Upper lobe of left lung (tissue), 6 donors: ENCODE results near the gene TSSK6. TPM values are rescaled to one million over a fixed set of nuclear protein-coding genes. Genes with fewer than 3 reads are reported as not detected.

ENCODE experiments used
- ATAC-seq, 2 donors: fragments of 200-7000 bp; cut with Tn5 transposase; one replicate each; pipeline ENCODE4 v1.9.1; 2022; ENCODE audit warnings: mild to moderate bottlenecking in 2 of 2, moderate library complexity in 2 of 2; ENCODE audit not compliant: low FRiP score in 2 of 2
- DNase-seq, 2 donors: peaks; one replicate each; pipeline ENCODE4 v3.0.0-alpha.2; 2019 to 2020
- H3K27ac ChIP-seq, 4 donors: fragments of 200-600 bp; sonication (generic); one replicate each; pipeline ENCODE4 v1.5.1; 2016 to 2019
- H3K27me3 ChIP-seq, 4 donors: fragments of 200-600 bp; sonication (generic); one replicate each; pipeline ENCODE4 v1.5.1; 2017 to 2019
- H3K36me3 ChIP-seq, 4 donors: fragments of 200-600 bp; sonication (generic); one replicate each; pipeline ENCODE4 v1.5.1; 2016 to 2019
- H3K4me1 ChIP-seq, 4 donors: fragments of 200-600 bp; sonication (generic); one replicate each; pipeline ENCODE4 v1.5.1; 2018 to 2019
- H3K4me3 ChIP-seq, 4 donors: fragments of 200-600 bp; sonication (generic); one replicate each; pipeline ENCODE4 v1.5.1; 2017 to 2019; ENCODE audit warnings: mild to moderate bottlenecking in 2 of 4, moderate library complexity in 1 of 4
- H3K9me3 ChIP-seq, 4 donors: fragments of 200-600 bp; sonication (generic); one replicate each; pipeline ENCODE4 v1.5.1; 2018 to 2019
- CTCF ChIP-seq, 6 experiments: fragments of 450-650 bp in 4 of 6; fragments of 200-600 bp in 2 of 6; sonication (generic) in 2 of 6; IDR thresholded peaks; one replicate each; pipeline ENCODE4 v1.5.1; 2016 to 2019; ENCODE audit warnings: antibody characterized with exemption in 6 of 6
- EP300 ChIP-seq, 4 donors: sonication (generic); formaldehyde crosslinking; IDR thresholded peaks; one replicate each; pipeline ENCODE4 v1.5.1; 2017; ENCODE audit warnings: antibody characterized with exemption in 4 of 4, control low read depth in 2 of 4
- POLR2A ChIP-seq, 4 donors: fragments of 450-650 bp; IDR thresholded peaks; one replicate each; pipeline ENCODE4 v1.5.1; 2016 to 2017; ENCODE audit warnings: antibody characterized with exemption in 4 of 4, mild to moderate bottlenecking in 2 of 4
- POLR2AphosphoS5 ChIP-seq, 2 donors: sonication (generic); formaldehyde crosslinking; IDR thresholded peaks; one replicate each; pipeline ENCODE4 v1.5.1; 2017; ENCODE audit warnings: antibody characterized with exemption in 2 of 2
- WGBS, 2 donors: methylation state at CpG; one replicate each; pipeline ENCODE4 v1.1.5; 2017 to 2018; 5-methylcytosine and 5-hydroxymethylcytosine counted together
- total RNA-seq, 6 donors: library from RNA; depleted of rRNA in 4 of 6; stranded (reverse); fragments of >200 nt in 4 of 6; gene quantifications; one replicate each; pipeline versions ENCODE4 v1.1.0 to v1.2.1, GENCODE V29; 2016 to 2021
- donor health status: DM: no; HTN: no; CAD: no; lungs with moderate emphysema.
- donor health status: DM: no; HTN: yes; CAD: no; lungs with severe emphysema.

The TSSK6 gene
- total RNA-seq, 6 donors from 2014 or later = 1.7 to 7.3 (median 3.1) TPM

DNA sequence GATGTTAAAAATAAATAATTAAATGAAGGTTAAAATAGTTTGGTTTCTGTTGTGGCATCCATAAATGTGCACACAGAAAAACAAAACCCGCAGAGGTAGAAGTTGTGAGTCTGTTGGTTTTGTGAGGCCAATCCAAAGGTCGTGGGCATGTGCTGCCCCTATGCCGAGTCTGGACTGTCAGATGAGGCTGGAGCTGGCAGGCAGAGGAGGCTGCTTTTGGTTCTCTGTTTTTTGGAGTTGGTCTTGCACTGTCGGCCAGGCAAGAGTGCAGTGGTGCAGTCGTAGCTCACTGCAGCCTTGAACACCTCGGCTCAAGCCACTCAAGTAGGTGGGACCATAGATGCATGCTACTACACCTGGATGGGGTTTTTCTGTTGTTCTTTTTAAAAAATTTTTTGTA is 43.7 kb downstream of the TSSK6 start:
- peaks cover 26 to 52% (median 35%) of the 10 kb centered on the region in 4 donors for H3K4me1 ChIP-seq
- peaks cover 9 to 16% (median 11%) of the 10 kb centered on the region in 4 donors for H3K9me3 ChIP-seq
- ATAC-seq (no peak), DNase-seq (no peak)
- H3K27ac ChIP-seq = peak overlapping the region in 1 of 4 donors; percentile 22
- peaks cover 0 to 28% (median 10%) of the 10 kb centered on the region in 4 donors for H3K36me3 ChIP-seq
- TF ChIP-seq POLR2A (IDR thresholded peaks at IDR 0.05) (no peak), POLR2AphosphoS5 (IDR thresholded peaks at IDR 0.05) (no peak), EP300 (IDR thresholded peaks at IDR 0.05) (no peak), CTCF (IDR thresholded peaks at IDR 0.05) (no peak)
- H3K4me3 ChIP-seq = no peak overlapping the region
- 81 to 90% methylated on average over 6 of the region's 6 CpGs for WGBS, 2 donors
- no peaks in the 10 kb centered on the region for H3K27me3 ChIP-seq

- WGBS, 2 donors = 71 to 78% methylated on average over 3 of the region's 3 CpGs
- H3K27ac ChIP-seq = peak overlapping the region in 1 of 4 donors; percentile 37
- H3K27me3 ChIP-seq = no peaks in the 10 kb centered on the region
- peaks cover 7 to 39% (median 21%) of the 10 kb centered on the region in 4 donors for H3K36me3 ChIP-seq
- peaks cover 20 to 43% (median 27%) of the 10 kb centered on the region in 4 donors for H3K4me1 ChIP-seq
- TF ChIP-seq EP300 (IDR thresholded peaks at IDR 0.05) = no peak
- no peak for TF ChIP-seq POLR2A (IDR thresholded peaks at IDR 0.05)
- no peak for TF ChIP-seq CTCF (IDR thresholded peaks at IDR 0.05)
- no peak for TF ChIP-seq POLR2AphosphoS5 (IDR thresholded peaks at IDR 0.05)
- ATAC-seq (no peak), DNase-seq (no peak)
- H3K9me3 ChIP-seq = peaks cover 9 to 16% (median 11%) of the 10 kb centered on the region in 4 donors
- H3K4me3 ChIP-seq = no peak overlapping the region
Measured at GRCh38 chr19:19470579-19470978, 44.8 kb downstream of the TSSK6 start.

DNA sequence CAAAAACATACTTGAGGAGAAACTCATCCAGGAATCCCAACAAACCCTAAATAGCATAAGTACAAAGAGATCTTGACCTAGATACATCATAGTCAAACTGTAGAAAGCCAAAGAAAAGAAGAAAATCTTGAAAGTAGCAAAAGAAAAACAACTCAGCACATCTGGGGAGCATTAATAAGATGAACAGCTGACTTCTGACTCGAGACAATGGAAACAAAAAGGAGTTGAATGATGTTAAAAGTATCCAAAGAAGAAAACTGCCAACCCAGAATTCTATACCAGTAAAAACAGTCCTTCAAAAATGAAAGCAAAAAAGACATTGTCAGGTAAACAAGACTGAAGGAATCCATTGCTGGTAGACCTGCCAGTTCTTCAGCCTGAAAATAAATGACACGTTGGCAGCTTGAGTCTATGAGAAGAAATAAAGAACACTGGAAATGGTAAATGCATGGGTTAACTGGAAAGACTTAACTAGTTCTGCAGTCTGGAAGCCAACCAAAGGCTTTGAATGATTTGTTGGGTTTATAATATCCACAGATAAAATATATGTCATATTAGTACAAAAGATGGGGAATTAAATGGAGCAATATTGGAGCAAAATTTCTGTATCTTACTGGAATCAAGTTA is 46.8 kb downstream of the TSSK6 start:
- Histone ChIP-seq H3K27ac (no peak overlapping the region), H3K9me3 (peaks cover 9 to 16% (median 11%) of the 10 kb centered on the region in 4 donors), H3K36me3 (peaks cover 7 to 36% (median 20%) of the 10 kb centered on the region in 4 donors), H3K4me1 (peaks cover 19 to 42% (median 27%) of the 10 kb centered on the region in 4 donors), H3K27me3 (no peaks in the 10 kb centered on the region), H3K4me3 (no peak overlapping the region)
- TF ChIP-seq CTCF (IDR thresholded peaks at IDR 0.05) = no peak
- TF ChIP-seq POLR2AphosphoS5 (IDR thresholded peaks at IDR 0.05) = no peak
- no peak for TF ChIP-seq EP300 (IDR thresholded peaks at IDR 0.05)
- no peak for TF ChIP-seq POLR2A (IDR thresholded peaks at IDR 0.05)
- DNase-seq = no peak
- 92 to 94% methylated on average over 2 of the region's 2 CpGs for WGBS, 2 donors
- no peak for ATAC-seq

GRCh38 chr19:19466201-19466600 is 49.1 kb downstream of the TSSK6 start:
- Histone ChIP-seq H3K4me3 (no peak overlapping the region), H3K36me3 (peaks cover 7 to 36% (median 18%) of the 10 kb centered on the region in 4 donors), H3K27me3 (no peaks in the 10 kb centered on the region), H3K9me3 (peaks cover 9 to 16% (median 11%) of the 10 kb centered on the region in 4 donors), H3K4me1 (peaks cover 35 to 45% (median 39%) of the 10 kb centered on the region in 4 donors), H3K27ac (no peak overlapping the region)
- ATAC-seq (no peak), DNase-seq (no peak)
- WGBS, 2 donors = 86 to 89% methylated on average over 6 of the region's 6 CpGs
- no peak for TF ChIP-seq POLR2AphosphoS5 (IDR thresholded peaks at IDR 0.05)
- TF ChIP-seq CTCF (IDR thresholded peaks at IDR 0.05) = no peak
- TF ChIP-seq POLR2A (IDR thresholded peaks at IDR 0.05) = no peak
- no peak for TF ChIP-seq EP300 (IDR thresholded peaks at IDR 0.05)
